Ovary (tissue), 3 donors: Measurements from ENCODE around the gene DGKA.

Experiments
- POLR2A ChIP-seq: fragments of 450-650 bp; IDR thresholded peaks from one replicate; pipeline ENCODE4 v1.6.1; 2017; ENCODE audit warnings: antibody characterized with exemption, mild to moderate bottlenecking, moderate library complexity
- TF ChIP-seq, protein P1 (sequence below), 3 donors: fragments of 450-650 bp in 2 of 3; fragments of 200-600 bp in 1 of 3; IDR thresholded peaks; one replicate each; pipeline versions ENCODE4 v1.5.1 to v1.8.0; 2016 to 2022; ENCODE audit warnings: antibody characterized with exemption in 3 of 3, mild to moderate bottlenecking in 1 of 3
- donor health status: DM: no; HTN: no; CAD: no.

DNA sequence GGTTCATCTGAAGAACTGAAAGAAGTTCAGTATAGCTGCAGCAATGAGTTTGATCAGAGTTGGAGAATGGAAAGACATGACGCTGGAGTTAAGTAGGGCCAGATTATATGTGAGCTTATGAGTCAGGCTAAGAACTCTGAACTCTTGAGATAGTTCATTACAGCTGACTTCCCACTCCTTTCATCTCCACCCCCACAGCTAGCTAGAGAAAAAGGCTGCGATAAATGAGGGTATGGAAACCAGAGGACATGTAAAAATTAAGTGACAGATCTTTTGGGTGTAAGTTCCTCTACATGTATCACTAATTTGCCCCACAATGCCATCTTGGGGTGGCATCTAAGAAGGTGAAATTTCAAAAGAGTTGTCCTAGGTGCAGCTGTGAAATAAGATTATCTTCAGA, 31.9 kb upstream of the DGKA start:
- TF ChIP-seq, protein P1, sequence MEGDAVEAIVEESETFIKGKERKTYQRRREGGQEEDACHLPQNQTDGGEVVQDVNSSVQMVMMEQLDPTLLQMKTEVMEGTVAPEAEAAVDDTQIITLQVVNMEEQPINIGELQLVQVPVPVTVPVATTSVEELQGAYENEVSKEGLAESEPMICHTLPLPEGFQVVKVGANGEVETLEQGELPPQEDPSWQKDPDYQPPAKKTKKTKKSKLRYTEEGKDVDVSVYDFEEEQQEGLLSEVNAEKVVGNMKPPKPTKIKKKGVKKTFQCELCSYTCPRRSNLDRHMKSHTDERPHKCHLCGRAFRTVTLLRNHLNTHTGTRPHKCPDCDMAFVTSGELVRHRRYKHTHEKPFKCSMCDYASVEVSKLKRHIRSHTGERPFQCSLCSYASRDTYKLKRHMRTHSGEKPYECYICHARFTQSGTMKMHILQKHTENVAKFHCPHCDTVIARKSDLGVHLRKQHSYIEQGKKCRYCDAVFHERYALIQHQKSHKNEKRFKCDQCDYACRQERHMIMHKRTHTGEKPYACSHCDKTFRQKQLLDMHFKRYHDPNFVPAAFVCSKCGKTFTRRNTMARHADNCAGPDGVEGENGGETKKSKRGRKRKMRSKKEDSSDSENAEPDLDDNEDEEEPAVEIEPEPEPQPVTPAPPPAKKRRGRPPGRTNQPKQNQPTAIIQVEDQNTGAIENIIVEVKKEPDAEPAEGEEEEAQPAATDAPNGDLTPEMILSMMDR (IDR thresholded peaks at IDR 0.05) = no peak
- no peak for TF ChIP-seq POLR2A
